ENCODE data around the gene PDRG1.

DNA sequence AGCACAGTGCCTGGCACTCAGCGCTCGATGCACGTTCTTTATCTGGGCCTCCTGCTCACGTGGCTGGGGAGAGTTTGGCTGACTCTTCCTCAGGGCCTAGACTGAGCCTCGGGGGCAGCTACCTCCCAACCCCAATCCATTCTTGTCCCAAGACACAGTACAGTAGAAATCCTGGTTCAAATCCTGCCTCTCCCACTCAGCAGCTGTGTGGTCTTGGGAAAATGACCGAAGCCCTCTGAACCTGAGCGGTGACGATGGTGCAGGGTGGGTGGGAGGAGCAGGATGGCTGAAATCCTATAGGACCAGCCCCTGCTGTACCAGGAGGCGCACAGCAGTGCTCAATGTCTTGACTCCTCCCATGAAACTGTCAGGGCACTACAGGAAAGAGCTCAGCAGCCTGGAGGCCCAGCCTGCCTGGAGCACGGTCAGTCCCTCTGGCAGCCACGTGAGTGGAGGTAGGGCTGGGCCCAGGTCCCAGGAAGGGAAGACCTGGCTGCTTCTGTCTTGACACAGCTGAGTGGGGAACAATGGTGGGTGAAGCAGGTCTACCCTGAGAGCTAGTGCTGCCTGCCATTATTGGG lies 31.5 kb downstream of the PDRG1 start:
- TF ChIP-seq, protein P1, sequence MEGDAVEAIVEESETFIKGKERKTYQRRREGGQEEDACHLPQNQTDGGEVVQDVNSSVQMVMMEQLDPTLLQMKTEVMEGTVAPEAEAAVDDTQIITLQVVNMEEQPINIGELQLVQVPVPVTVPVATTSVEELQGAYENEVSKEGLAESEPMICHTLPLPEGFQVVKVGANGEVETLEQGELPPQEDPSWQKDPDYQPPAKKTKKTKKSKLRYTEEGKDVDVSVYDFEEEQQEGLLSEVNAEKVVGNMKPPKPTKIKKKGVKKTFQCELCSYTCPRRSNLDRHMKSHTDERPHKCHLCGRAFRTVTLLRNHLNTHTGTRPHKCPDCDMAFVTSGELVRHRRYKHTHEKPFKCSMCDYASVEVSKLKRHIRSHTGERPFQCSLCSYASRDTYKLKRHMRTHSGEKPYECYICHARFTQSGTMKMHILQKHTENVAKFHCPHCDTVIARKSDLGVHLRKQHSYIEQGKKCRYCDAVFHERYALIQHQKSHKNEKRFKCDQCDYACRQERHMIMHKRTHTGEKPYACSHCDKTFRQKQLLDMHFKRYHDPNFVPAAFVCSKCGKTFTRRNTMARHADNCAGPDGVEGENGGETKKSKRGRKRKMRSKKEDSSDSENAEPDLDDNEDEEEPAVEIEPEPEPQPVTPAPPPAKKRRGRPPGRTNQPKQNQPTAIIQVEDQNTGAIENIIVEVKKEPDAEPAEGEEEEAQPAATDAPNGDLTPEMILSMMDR (IDR thresholded peaks at IDR 0.05) = no peak
- TF ChIP-seq POLR2A (IDR thresholded peaks at IDR 0.05) = no peak
